Nephron (organoid): ENCODE data around the gene DDR1.

Experiments
- H3K27ac Mint-ChIP-seq, 3 experiments: 2 replicates each; pipeline ENCODE4 v1.8.0; 2020; ENCODE audit warnings: mixed read lengths in 3 of 3, mild to moderate bottlenecking in 2 of 3, moderate library complexity in 1 of 3
- H3K27me3 Mint-ChIP-seq: 2 replicates; pipeline ENCODE4 v1.8.0; 2021; ENCODE audit warnings: low read depth, mild to moderate bottlenecking, moderate library complexity, mixed read lengths
- H3K36me3 Mint-ChIP-seq: 2 replicates; pipeline ENCODE4 v1.8.0; 2020; ENCODE audit warnings: low read depth, mixed read lengths
- H3K4me1 Mint-ChIP-seq: 2 replicates; pipeline ENCODE4 v1.8.0; 2020; ENCODE audit warnings: mixed read lengths
- H3K4me3 Mint-ChIP-seq, 3 experiments: 2 replicates each; pipeline ENCODE4 v1.8.0; 2020; ENCODE audit warnings: mild to moderate bottlenecking in 3 of 3, mixed read lengths in 3 of 3, moderate library complexity in 2 of 3
- H3K9me3 Mint-ChIP-seq: 2 replicates; pipeline ENCODE4 v1.8.0; 2020; ENCODE audit warnings: mixed read lengths
- CTCF ChIP-seq, 3 experiments: fragments of 200-600 bp; sonication (generic); IDR thresholded peaks; one replicate each; pipeline ENCODE4 v1.5.0; 2021; ENCODE audit warnings: antibody characterized with exemption in 3 of 3; ENCODE audit not compliant: unreplicated experiment in 3 of 3

Gene DDR1

GRCh38 chr6:30912746-30913520 lies 28.6 kb downstream of the DDR1 start:
- Mint-ChIP-seq H3K27me3 (no peaks in the 10 kb centered on the region), H3K4me1 (peaks cover 54% of the 10 kb centered on the region), H3K27ac (peak overlapping the region; percentile 67 to 94 (median 85)), H3K36me3 (peaks cover 46% of the 10 kb centered on the region), H3K4me3 (peak overlapping the region; percentile 82 to 94 (median 88)), H3K9me3 (no peaks in the 10 kb centered on the region)
- no peak for TF ChIP-seq CTCF (IDR thresholded peaks at IDR 0.05; ENCODE audit: unreplicated experiment in 3 of 3)

- Mint-ChIP-seq H3K36me3 (peaks cover 47% of the 10 kb centered on the region), H3K9me3 (no peaks in the 10 kb centered on the region), H3K27ac (peak overlapping the region; percentile 67 to 94 (median 85)), H3K4me1 (peaks cover 46% of the 10 kb centered on the region), H3K27me3 (no peaks in the 10 kb centered on the region), H3K4me3 (peak overlapping the region; percentile 82 to 94 (median 88))
- TF ChIP-seq CTCF (IDR thresholded peaks at IDR 0.05; ENCODE audit: unreplicated experiment in 3 of 3): no peak
Measured at GRCh38 chr6:30913721-30914075, 29.4 kb downstream of the DDR1 start.

- peaks cover 50% of the 10 kb centered on the region for H3K36me3 Mint-ChIP-seq
- peaks cover 41% of the 10 kb centered on the region for H3K4me1 Mint-ChIP-seq
- peak within 1 kb of the TSS; percentile 85 to 94 (median 91) for H3K27ac Mint-ChIP-seq
- no peaks in the 10 kb centered on the region for H3K9me3 Mint-ChIP-seq
- H3K27me3 Mint-ChIP-seq: no peaks in the 10 kb centered on the region
- peak within 1 kb of the TSS; percentile 82 to 94 (median 88) for H3K4me3 Mint-ChIP-seq
- TF ChIP-seq CTCF (IDR thresholded peaks at IDR 0.05; ENCODE audit: unreplicated experiment in 3 of 3): peak; percentile 21 to 46 (median 29)
Measured at GRCh38 chr6:30914076-30914853, 29.9 kb downstream of the DDR1 start, which contains the start of gene VARS2. Gene VARS2 (plus strand): TSS chr6:30914238. CDS start chr6:30914837, 599 bp downstream.

- TF ChIP-seq CTCF (IDR thresholded peaks at IDR 0.05; ENCODE audit: unreplicated experiment in 3 of 3): no peak
- H3K4me3 Mint-ChIP-seq: peak overlapping the region; percentile 82 to 94 (median 88)
- H3K27ac Mint-ChIP-seq: peak overlapping the region; percentile 85 to 94 (median 91)
- H3K4me1 Mint-ChIP-seq: peaks cover 40% of the 10 kb centered on the region
- H3K36me3 Mint-ChIP-seq: peaks cover 55% of the 10 kb centered on the region
- H3K9me3 Mint-ChIP-seq: no peaks in the 10 kb centered on the region
- H3K27me3 Mint-ChIP-seq: no peaks in the 10 kb centered on the region
Measured at GRCh38 chr6:30914854-30915590, 30.7 kb downstream of the DDR1 start.

- Mint-ChIP-seq H3K9me3 (no peaks in the 10 kb centered on the region), H3K36me3 (peaks cover 56% of the 10 kb centered on the region), H3K4me1 (peaks cover 40% of the 10 kb centered on the region), H3K27ac (peak overlapping the region; percentile 69 to 91 (median 80)), H3K27me3 (no peaks in the 10 kb centered on the region), H3K4me3 (peak overlapping the region; percentile 82 to 94 (median 88))
- peak; percentile 71 to 78 (median 74) for TF ChIP-seq CTCF (IDR thresholded peaks at IDR 0.05; ENCODE audit: unreplicated experiment in 3 of 3)
Measured at GRCh38 chr6:30915591-30915946, 31.2 kb downstream of the DDR1 start.
